Measurements from ENCODE around the gene HECW1.

DNA sequence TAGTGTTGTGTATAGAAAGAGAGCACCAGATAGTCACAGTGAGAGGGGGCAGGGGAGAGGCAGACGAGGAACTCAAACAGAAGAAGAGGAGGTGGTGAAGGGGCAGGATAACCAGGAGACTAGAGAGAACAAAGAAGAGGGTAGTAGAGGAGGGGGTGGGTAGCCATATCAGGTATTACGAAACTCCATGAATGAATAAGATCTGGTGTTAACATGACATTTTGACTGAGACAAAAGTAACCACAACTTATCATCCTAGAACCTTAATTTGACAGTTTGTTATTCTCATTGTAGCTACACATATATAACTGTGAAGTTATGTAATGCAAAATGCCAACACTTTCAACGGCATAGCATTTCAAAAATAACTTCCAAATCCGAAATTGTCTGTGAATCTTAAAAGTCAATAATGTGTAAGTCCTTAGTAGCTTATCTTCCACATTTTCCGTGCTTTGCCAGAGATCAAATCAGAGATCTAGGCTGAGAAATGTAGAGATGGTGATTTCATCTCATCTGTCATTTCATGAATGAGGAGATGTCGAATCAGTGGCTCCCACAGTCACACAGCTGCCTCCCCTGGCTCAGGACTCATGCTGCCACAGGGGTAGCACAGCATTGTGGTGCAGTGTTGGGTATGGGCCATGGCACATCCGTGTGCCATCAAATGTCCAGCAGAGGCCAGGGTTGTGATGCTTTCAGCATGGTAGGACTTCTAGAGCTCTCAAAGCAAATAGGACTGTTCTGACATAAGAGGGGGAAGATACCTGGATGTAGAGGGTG is 202.1 kb downstream of the HECW1 start:
- TF ChIP-seq, protein P1, sequence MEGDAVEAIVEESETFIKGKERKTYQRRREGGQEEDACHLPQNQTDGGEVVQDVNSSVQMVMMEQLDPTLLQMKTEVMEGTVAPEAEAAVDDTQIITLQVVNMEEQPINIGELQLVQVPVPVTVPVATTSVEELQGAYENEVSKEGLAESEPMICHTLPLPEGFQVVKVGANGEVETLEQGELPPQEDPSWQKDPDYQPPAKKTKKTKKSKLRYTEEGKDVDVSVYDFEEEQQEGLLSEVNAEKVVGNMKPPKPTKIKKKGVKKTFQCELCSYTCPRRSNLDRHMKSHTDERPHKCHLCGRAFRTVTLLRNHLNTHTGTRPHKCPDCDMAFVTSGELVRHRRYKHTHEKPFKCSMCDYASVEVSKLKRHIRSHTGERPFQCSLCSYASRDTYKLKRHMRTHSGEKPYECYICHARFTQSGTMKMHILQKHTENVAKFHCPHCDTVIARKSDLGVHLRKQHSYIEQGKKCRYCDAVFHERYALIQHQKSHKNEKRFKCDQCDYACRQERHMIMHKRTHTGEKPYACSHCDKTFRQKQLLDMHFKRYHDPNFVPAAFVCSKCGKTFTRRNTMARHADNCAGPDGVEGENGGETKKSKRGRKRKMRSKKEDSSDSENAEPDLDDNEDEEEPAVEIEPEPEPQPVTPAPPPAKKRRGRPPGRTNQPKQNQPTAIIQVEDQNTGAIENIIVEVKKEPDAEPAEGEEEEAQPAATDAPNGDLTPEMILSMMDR (IDR thresholded peaks at IDR 0.05) = no peak
- no peak for TF ChIP-seq RCOR1 (IDR thresholded peaks at IDR 0.05; ENCODE audit: low read depth, low read length)
- TF ChIP-seq POLR2A (IDR thresholded peaks at IDR 0.05; ENCODE audit: low read length) = no peak
